ENCODE data around the gene ANKLE1. TPM values are rescaled to one million over a fixed set of nuclear protein-coding genes. Genes with fewer than 3 reads are reported as not detected.
"Not testable (repeated sequence)": the region's sequence is repeated elsewhere in the genome, so short reads cannot be mapped to it uniquely, and the experiment has no call there.

ANKLE1 gene
- total RNA-seq, 2 experiments from 2014 or later, result 8.6 to 8.8 TPM

DNA sequence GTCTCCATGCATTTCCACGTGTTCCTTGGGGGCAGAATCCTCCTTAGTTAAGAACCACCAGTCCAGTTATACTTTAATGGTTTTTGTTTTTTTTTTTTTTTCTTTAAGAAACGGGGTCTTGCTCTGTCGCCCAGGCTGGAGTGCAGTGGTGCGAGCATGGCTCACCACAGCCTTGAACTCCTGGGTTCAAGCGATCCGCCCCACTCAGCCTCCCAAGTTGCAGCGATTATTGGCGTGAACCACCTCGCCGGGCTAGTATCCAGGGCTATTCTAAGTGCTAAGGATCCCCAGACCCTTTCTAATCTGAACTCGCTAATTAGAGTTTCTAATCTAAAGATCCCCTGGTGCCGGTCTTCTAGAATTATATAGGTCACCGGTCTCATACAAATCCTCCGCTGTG, 11.9 kb downstream of the ANKLE1 start:
- Mint-ChIP-seq H3K4me3 (no peak overlapping the region), H3K27me3 (ENCODE audit: low read depth) (no peaks in the 10 kb centered on the region), H3K9me3 (no peaks in the 10 kb centered on the region), H3K27ac (no peak overlapping the region), H3K36me3 (ENCODE audit: low read depth) (peaks cover 4% of the 10 kb centered on the region), H3K4me1 (ENCODE audit: low read depth) (peaks cover 8% of the 10 kb centered on the region)
- intact Hi-C loops (cut with micrococcal nuclease), result loop anchor here (2.0 kb wide), 2 partner anchors 43 to 157 kb away; partner anchors contain the start of gene GTPBP3
- CTCF ChIA-PET, result interaction anchor here (0.7 to 2.4 kb wide), 7 partner anchors 10 to 817 kb away, joined by 4 to 11 read pairs (median 8); partner anchors contain the start of genes ABHD8, ANKLE1, DDA1 and MRPL34
- no peak for DNase-seq

DNA sequence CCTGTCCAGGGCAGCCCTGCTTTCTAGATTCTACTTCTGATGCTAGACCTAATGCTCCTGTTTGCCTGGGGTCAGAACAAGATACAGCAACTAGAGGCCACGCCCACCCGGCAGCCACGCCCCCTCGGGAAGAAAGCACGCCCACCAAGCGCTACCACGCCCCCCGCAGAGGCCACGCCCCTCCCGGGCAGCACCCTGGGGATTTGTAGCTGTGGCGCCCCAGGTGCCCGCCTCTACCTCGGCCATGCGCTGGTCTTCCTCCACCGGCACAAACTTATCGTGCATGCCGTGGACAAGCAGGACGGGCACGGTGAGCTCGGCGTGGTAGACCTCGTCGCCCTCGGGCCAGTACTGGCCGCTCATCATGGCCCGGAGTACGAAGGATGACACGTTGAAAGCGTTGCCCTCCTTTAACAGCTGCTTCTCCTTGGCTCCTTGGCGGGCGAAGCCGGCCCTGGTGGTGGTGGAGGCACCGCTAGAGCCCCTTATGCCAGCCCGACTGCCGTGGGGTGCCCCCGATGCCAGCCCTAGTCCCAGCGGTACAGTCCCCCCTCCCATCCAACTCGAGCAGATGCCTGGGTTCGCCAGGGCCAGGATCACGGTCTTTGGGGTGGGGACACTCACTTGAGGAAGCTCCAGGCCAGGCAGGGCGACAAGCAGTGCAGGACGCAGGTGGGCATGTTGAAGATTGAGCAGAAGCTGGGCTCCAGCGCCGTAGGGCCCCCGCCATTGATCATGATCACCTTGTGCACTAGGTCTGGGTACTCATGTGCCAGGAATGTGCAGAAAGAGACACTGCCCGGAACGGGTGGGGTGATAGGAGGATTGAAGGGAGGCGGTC, 12.6 kb downstream of the ANKLE1 start:
- intact Hi-C loops (cut with micrococcal nuclease), result no loop called here
- H3K27me3 Mint-ChIP-seq (ENCODE audit: low read depth), result no peaks in the 10 kb centered on the region
- DNase-seq, result peak; percentile 57
- H3K4me3 Mint-ChIP-seq, result no peak overlapping the region
- H3K36me3 Mint-ChIP-seq (ENCODE audit: low read depth), result peaks cover 4% of the 10 kb centered on the region
- peaks cover 8% of the 10 kb centered on the region for H3K4me1 Mint-ChIP-seq (ENCODE audit: low read depth)
- H3K9me3 Mint-ChIP-seq, result no peaks in the 10 kb centered on the region
- CTCF ChIA-PET, result interaction anchor here (0.5 to 2.4 kb wide), 6 partner anchors 9 to 107 kb away, joined by 3 to 10 read pairs (median 4); partner anchors contain the start of genes ABHD8 and DDA1
- H3K27ac Mint-ChIP-seq, result no peak overlapping the region

DNA sequence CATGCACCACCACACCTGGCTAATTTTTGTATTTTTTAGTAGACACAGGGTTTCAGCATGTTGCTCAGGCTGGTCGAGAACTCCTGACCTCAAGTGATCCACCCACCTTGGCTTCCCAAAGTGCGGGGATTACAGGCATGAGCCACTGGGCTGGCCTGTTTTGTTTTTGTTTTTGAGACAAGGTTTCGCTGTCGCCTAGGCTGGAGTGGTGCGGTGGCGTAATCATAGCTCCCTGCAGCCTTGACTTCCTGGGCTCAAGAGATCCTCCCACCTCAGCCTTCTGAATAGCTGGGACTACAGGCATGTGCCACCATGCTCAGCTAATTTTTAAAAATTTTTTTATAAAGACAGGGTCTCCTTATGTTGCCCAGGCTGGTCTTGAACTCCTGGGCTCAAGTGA, 13.8 kb downstream of the ANKLE1 start:
- H3K9me3 Mint-ChIP-seq; H3K4me1 Mint-ChIP-seq (ENCODE audit: low read depth); H3K4me3 Mint-ChIP-seq; H3K27ac Mint-ChIP-seq; H3K27me3 Mint-ChIP-seq (ENCODE audit: low read depth); DNase-seq; H3K36me3 Mint-ChIP-seq (ENCODE audit: low read depth); intact Hi-C loops (cut with micrococcal nuclease): not testable (repeated sequence)
- CTCF ChIA-PET, result interaction anchor here (0.6 kb wide), 1 partner anchor 110 kb away, joined by 3 read pairs; the partner anchor contains the start of gene BST2

DNA sequence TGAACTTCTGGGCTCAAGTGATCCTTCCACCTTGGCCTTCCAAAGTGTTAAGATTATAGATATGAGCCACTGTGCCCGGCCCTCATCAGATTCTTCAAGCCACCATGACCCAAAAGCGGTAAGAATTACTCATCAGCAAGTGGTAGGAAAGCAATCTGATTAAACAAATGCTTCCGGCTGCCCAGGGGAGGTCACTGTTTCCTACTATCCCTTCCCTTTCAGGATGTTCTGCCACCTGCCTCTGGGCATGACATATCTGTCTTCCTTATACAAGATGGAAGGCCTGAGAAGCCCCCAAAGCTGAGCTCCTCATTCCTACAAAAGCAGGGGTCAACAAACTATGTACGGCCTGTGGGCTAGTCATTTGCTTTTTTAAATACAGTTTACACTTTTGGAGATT, 14.6 kb downstream of the ANKLE1 start:
- intact Hi-C loops (cut with micrococcal nuclease), result no loop called here
- H3K4me3 Mint-ChIP-seq, result no peak overlapping the region
- no peak for DNase-seq
- H3K36me3 Mint-ChIP-seq (ENCODE audit: low read depth), result peaks cover 4% of the 10 kb centered on the region
- H3K27me3 Mint-ChIP-seq (ENCODE audit: low read depth), result no peaks in the 10 kb centered on the region
- H3K27ac Mint-ChIP-seq, result no peak overlapping the region
- peaks cover 8% of the 10 kb centered on the region for H3K4me1 Mint-ChIP-seq (ENCODE audit: low read depth)
- CTCF ChIA-PET, result interaction anchor here (0.6 to 1.5 kb wide), 3 partner anchors 29 to 170 kb away, joined by 3 read pairs; partner anchors contain the start of gene BABAM1
- no peaks in the 10 kb centered on the region for H3K9me3 Mint-ChIP-seq

DNA sequence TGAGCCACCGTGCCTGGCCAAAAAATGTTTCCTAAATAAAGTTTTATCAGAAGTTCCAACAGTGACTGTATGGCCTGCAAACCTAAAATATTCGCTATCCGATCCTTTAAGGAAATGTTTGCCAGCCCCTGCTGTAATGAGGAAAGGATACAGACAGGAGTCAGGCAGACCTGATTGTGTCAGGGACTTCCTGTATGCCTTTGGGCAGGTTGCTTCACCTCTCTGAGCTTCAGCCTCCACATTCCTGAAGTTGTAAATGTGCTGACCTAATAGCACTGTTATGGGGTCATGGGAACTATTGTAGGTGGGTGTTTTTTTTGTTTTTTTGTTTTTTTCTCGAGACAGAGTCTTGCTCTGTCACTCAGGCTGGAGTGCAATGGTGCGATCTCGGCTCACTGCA, 15.3 kb downstream of the ANKLE1 start:
- no peaks in the 10 kb centered on the region for H3K9me3 Mint-ChIP-seq
- CTCF ChIA-PET, result interaction anchor here (0.6 to 1.5 kb wide), 3 partner anchors 29 to 103 kb away, joined by 3 read pairs; partner anchors contain the start of gene BABAM1
- no peak for DNase-seq
- no peaks in the 10 kb centered on the region for H3K27me3 Mint-ChIP-seq (ENCODE audit: low read depth)
- peaks cover 10% of the 10 kb centered on the region for H3K4me1 Mint-ChIP-seq (ENCODE audit: low read depth)
- peaks cover 4% of the 10 kb centered on the region for H3K36me3 Mint-ChIP-seq (ENCODE audit: low read depth)
- intact Hi-C loops (cut with micrococcal nuclease), result no loop called here
- no peak overlapping the region for H3K27ac Mint-ChIP-seq
- H3K4me3 Mint-ChIP-seq, result no peak overlapping the region

DNA sequence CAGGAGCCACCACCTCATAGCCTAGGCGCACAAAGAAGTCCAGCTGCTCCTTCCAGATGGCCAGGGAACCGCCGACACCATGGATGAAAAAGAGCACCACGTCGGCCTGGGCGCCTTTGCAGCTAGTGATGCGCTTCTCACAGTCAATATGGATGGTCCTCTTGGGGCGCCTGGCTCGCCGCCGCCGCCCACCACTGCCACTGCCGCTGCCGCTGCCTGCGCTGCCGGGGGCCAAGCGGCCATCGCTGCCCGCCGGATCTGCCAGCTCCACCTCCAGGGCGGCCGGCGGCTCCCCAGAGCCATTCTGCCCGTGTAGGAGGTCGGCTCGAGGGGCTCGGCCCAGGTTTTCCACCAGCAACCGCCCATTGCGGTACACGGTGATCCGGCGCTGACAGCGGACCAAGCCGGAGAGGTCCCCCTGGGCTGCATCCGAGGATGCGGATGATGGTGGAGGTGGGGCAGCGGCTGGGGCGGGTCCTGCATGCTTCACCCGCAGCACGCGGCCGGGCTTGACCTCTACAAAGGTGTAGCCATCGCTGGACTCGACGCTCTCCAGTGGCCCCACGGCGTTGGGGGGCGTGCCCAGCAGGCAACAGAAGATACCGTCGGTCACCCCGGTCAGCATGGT, 19.4 kb downstream of the ANKLE1 start:
- H3K9me3 Mint-ChIP-seq, result no peaks in the 10 kb centered on the region
- intact Hi-C loops (cut with micrococcal nuclease), result loop anchor here (10.0 kb wide), 1 partner anchor 466 kb away; no protein-coding TSS in a partner anchor
- H3K4me1 Mint-ChIP-seq (ENCODE audit: low read depth), result peaks cover 27% of the 10 kb centered on the region
- peaks cover 4% of the 10 kb centered on the region for H3K36me3 Mint-ChIP-seq (ENCODE audit: low read depth)
- DNase-seq, result no peak
- no peaks in the 10 kb centered on the region for H3K27me3 Mint-ChIP-seq (ENCODE audit: low read depth)
- H3K27ac Mint-ChIP-seq, result no peak overlapping the region
- CTCF ChIA-PET, result interaction anchor here (1.3 kb wide), 1 partner anchor 8 kb away, joined by 3 read pairs; the partner anchor contains the start of gene DDA1
- H3K4me3 Mint-ChIP-seq, result no peak overlapping the region

DNA sequence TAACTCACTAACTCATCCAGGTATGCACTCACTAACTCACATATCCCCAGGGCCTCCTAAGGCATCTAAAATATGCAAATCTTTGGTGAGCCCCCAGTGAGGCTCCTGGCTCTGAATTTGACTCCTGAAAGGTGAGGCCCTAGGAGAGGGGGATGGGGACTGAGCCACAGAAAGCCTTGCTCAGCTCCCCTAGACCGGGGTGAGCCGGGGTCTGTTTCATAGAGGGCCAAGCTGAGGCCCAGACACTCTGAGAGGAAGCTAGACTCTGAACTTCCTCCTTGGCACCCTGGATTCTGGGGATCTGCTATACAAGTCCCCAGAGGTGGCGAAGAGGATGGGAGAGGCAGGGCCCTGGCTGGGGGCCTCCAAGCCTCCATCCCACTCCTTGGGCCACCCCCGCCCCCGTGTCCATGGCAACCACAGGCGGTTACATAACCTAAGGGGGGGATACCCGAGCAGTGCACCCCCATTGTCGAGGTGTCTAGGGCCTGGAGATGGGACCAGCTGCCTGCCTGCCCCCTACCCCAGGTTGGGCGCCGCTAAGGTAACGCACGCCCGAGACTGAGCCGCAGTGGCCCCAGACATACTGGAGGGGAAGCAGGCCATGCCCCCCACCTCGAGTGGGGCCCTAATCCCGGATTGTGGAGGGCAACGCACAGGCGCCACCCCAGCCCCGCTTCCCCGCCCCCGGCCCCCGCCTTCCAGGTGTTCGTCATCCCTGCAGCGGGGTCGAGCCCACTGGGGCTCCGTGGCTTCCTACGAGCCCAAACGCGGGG, 20.9 kb downstream of the ANKLE1 start:
- Mint-ChIP-seq H3K9me3 (no peaks in the 10 kb centered on the region), H3K4me1 (ENCODE audit: low read depth) (peaks cover 33% of the 10 kb centered on the region), H3K36me3 (ENCODE audit: low read depth) (peaks cover 4% of the 10 kb centered on the region), H3K4me3 (peak overlapping the region; percentile 64), H3K27ac (no peak overlapping the region), H3K27me3 (ENCODE audit: low read depth) (no peaks in the 10 kb centered on the region)
- peak; percentile 17 for DNase-seq
- CTCF ChIA-PET, result interaction anchor here (0.6 to 2.5 kb wide), 2 partner anchors 10 to 68 kb away, joined by 3 to 10 read pairs; no protein-coding TSS in a partner anchor
- intact Hi-C loops (cut with micrococcal nuclease), result loop anchor here (10.0 kb wide), 1 partner anchor 468 kb away; no protein-coding TSS in a partner anchor

DNA sequence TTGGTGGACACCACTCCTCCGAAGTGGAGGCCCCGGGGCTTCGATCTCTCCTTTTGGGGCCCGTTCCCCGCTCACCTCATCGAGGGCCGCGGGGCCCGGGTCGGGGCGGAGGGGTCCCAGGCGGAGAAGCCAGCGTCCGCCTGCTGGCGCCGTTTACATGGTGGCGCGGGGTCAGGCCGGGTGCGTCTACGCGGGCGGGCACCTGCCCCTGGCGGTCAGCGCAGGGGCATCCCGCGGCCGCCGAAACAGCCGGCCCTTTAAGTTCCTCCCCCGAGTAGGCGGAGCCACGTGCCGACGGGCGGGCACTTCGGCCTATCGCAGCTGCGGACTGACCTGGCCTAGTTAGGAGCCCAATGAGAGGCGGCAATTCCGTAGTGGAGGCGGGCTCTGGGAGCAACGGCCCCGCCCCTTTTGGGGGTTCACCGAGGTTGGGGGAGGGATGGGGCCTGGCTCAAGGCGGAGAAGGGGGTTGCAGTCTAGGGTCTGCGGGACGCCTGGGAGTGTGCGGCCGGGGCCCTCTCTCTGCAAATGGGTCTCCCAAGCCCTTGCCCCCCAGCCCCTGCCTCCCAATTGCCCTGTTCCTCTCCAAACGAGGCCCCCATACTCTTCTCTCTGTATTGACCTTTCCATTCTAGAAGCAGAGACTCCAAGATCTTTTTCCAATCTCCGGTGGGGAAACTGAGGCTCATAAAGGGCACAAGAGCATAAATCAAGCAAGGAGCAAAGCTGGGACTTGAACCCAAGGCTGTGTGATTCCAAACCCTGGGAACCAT, 21.7 kb downstream of the ANKLE1 start, which contains the start of gene ABHD8:
Gene ABHD8 (minus strand): TSS at position 259 of the 773 bp plus-strand sequence. CDS start 1,809 bp downstream, outside the sequence.
- H3K27me3 Mint-ChIP-seq (ENCODE audit: low read depth), result no peaks in the 10 kb centered on the region
- peaks cover 38% of the 10 kb centered on the region for H3K4me1 Mint-ChIP-seq (ENCODE audit: low read depth)
- peak; percentile 96 for DNase-seq
- intact Hi-C loops (cut with micrococcal nuclease), result loop anchor here (10.0 kb wide), 1 partner anchor 469 kb away; no protein-coding TSS in a partner anchor
- peaks cover under 1% of the 10 kb centered on the region for H3K36me3 Mint-ChIP-seq (ENCODE audit: low read depth)
- H3K9me3 Mint-ChIP-seq, result no peaks in the 10 kb centered on the region
- CTCF ChIA-PET, result interaction anchor here (0.6 to 2.5 kb wide), 4 partner anchors 10 to 68 kb away, joined by 3 to 10 read pairs (median 3); no protein-coding TSS in a partner anchor
- peak within 1 kb of the TSS; percentile 64 for H3K4me3 Mint-ChIP-seq
- no peak within 1 kb of the TSS for H3K27ac Mint-ChIP-seq

DNA sequence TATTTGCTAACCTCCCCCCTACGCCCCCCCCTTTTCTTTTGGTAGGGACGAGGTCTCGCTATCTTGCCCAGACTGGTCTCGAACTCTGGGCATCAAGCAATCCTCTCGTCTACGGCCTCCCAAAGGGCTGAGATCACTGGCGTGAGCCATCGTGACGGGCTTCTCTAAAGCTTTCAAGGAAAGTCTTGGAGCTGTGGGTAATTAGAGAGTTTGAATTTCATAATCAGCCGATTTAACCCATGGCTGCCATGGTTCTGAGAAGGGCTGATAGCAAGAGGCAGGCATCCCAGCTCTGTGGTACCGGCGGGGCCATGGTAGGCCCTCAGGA, 22.2 kb downstream of the ANKLE1 start:
- CTCF ChIA-PET, result interaction anchor here (0.9 to 2.5 kb wide), 3 partner anchors 11 to 20 kb away, joined by 3 to 10 read pairs (median 3); no protein-coding TSS in a partner anchor

DNA sequence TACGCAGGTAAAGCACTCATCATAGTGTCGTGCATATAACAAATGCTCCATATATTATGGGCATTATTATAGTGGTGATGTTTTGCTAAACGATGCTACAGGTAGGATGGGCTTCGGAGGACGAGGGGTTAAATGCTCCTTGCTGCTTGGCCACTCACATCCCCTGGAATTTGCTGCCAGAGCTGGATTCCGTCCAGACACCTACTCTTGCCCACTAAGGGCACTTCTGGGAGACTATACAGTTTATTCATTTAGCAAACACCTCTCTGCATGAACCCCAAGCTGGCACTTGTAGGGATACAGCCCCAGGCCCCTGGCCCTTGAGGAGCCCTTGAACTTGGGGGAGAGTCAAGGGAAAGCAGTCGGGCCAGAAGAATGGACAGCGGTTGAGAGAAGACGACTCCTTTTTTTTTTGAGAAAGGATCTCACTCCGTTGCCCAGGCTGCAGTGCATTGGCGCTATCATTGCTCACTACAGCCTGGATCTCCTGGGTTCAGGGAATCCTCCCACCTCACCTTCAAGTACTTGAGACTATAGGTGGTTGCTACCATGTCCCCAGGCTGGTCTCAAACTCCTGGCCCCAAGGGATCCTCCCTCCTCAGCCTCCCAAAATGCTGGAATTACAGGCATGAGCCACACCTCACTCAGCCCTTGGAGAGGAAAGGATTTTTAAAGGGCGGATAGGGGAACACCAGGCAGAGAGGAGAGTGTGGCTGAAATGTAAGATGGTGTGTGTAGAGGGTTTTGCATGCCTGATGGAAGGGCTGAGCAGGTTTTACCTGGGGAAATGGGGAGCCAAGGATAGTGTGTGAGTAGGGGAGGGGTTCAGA, 22.9 kb downstream of the ANKLE1 start:
- Mint-ChIP-seq H3K4me1 (ENCODE audit: low read depth) (peaks cover 41% of the 10 kb centered on the region), H3K9me3 (no peaks in the 10 kb centered on the region), H3K27ac (peak overlapping the region; percentile 88), H3K4me3 (peak overlapping the region; percentile 89), H3K36me3 (ENCODE audit: low read depth) (no peaks in the 10 kb centered on the region), H3K27me3 (ENCODE audit: low read depth) (no peaks in the 10 kb centered on the region)
- CTCF ChIA-PET, result interaction anchor here (0.6 to 2.5 kb wide), 10 partner anchors 10 to 644 kb away, joined by 3 to 10 read pairs (median 6); no protein-coding TSS in a partner anchor
- DNase-seq, result no peak
- intact Hi-C loops (cut with micrococcal nuclease), result loop anchor here (1.0 to 10.0 kb wide), 7 partner anchors 12 to 470 kb away; partner anchors contain the start of genes BABAM1, GTPBP3 and PGLS

More for the DNA sequence above, 22.2 kb downstream of the ANKLE1 start:
- H3K4me3 Mint-ChIP-seq, result peak overlapping the region; percentile 64
- H3K27ac Mint-ChIP-seq, result no peak overlapping the region
- DNase-seq, result no peak
- no peaks in the 10 kb centered on the region for H3K27me3 Mint-ChIP-seq (ENCODE audit: low read depth)
- H3K9me3 Mint-ChIP-seq, result no peaks in the 10 kb centered on the region
- intact Hi-C loops (cut with micrococcal nuclease), result loop anchor here (10.0 kb wide), 1 partner anchor 469 kb away; no protein-coding TSS in a partner anchor
- H3K36me3 Mint-ChIP-seq (ENCODE audit: low read depth), result no peaks in the 10 kb centered on the region
- H3K4me1 Mint-ChIP-seq (ENCODE audit: low read depth), result peaks cover 38% of the 10 kb centered on the region

Data from activated naive CD4-positive, alpha-beta T cell treated with anti-CD3 and anti-CD28 coated beads for 36 hours (primary cell).